ENCODE results near the gene TARP.

The TARP gene

GRCh38 chr7:38321515-38321944, 48.1 kb upstream of the TARP start:
- H3K27me3 ChIP-seq, result no peaks in the 10 kb centered on the region
- H3K9me3 ChIP-seq, result no peaks in the 10 kb centered on the region
- H3K4me1 ChIP-seq, result peaks cover 0 to 21% (median 0%) of the 10 kb centered on the region in 12 donors
- H3K4me3 ChIP-seq, result no peak overlapping the region
- H3K36me3 ChIP-seq, result no peaks in the 10 kb centered on the region
- intact Hi-C loops (cut with DNase I), result no loop called here
- ATAC-seq, result no peak
- 56 to 72% (median 69%) methylated on average over 3 of the region's 3 CpGs for WGBS, 4 donors
- no peak for TF ChIP-seq CTCF (IDR thresholded peaks at IDR 0.05)
- no peak for TF ChIP-seq POLR2A (IDR thresholded peaks at IDR 0.05)
- no peak for DNase-seq
- H3K27ac ChIP-seq, result no peak overlapping the region

- TF ChIP-seq CTCF (IDR thresholded peaks at IDR 0.05), result no peak
- TF ChIP-seq POLR2A (IDR thresholded peaks at IDR 0.05), result no peak
- intact Hi-C loops (cut with DNase I), result no loop called here
- ATAC-seq (no peak), DNase-seq (no peak)
- Histone ChIP-seq H3K4me1 (peaks cover 0 to 21% (median 0%) of the 10 kb centered on the region in 12 donors), H3K9me3 (no peaks in the 10 kb centered on the region), H3K27me3 (no peaks in the 10 kb centered on the region), H3K4me3 (no peak overlapping the region), H3K27ac (no peak overlapping the region), H3K36me3 (no peaks in the 10 kb centered on the region)
These were observed 47.6 kb upstream of the TARP start for GRCh38 chr7:38321050-38321449.

- DNase-seq, result no peak
- peak overlapping the region in 1 of 12 donors; percentile 8 for H3K27ac ChIP-seq
- intact Hi-C loops (cut with DNase I), result loop anchor here (2.0 to 10.0 kb wide), 9 partner anchors 95 to 418 kb away; no protein-coding TSS in a partner anchor
- no peak for ATAC-seq
- no peak overlapping the region for H3K4me3 ChIP-seq
- 48 to 77% (median 59%) methylated on average over 2 of the region's 2 CpGs for WGBS, 4 donors
- TF ChIP-seq POLR2A (IDR thresholded peaks at IDR 0.05) (no peak), CTCF (IDR thresholded peaks at IDR 0.05) (no peak)
- H3K4me1 ChIP-seq, result peaks cover 0 to 21% (median 0%) of the 10 kb centered on the region in 12 donors
- no peaks in the 10 kb centered on the region for H3K9me3 ChIP-seq
- H3K36me3 ChIP-seq, result no peaks in the 10 kb centered on the region
- H3K27me3 ChIP-seq, result no peaks in the 10 kb centered on the region
These were observed 46.4 kb upstream of the TARP start for GRCh38 chr7:38319873-38320272.

- 11 to 17% (median 13%) methylated on average over 4 of the region's 4 CpGs for WGBS, 4 donors
- Histone ChIP-seq H3K27me3 (no peaks in the 10 kb centered on the region), H3K27ac (peak overlapping the region in 2 of 12 donors; percentile 9 to 37), H3K4me3 (no peak overlapping the region), H3K36me3 (no peaks in the 10 kb centered on the region), H3K9me3 (no peaks in the 10 kb centered on the region), H3K4me1 (peaks cover 0 to 21% (median 0%) of the 10 kb centered on the region in 12 donors)
- ATAC-seq (peak; percentile 41 to 92 (median 81)), DNase-seq (peak in 1 of 5 donors; percentile 34)
- TF ChIP-seq POLR2A (IDR thresholded peaks at IDR 0.05) (no peak), CTCF (IDR thresholded peaks at IDR 0.05) (peak; percentile 23 to 59 (median 51))
- intact Hi-C loops (cut with DNase I), result loop anchor here (2.0 to 10.0 kb wide), 9 partner anchors 94 to 417 kb away; no protein-coding TSS in a partner anchor
These were observed 45.5 kb upstream of the TARP start for GRCh38 chr7:38318803-38319416.
